OCI-LY1 (cell line): ENCODE results near the gene ST6GALNAC6.

Experiments
- H2AFZ ChIP-seq: fragments of 200-600 bp; sonication (generic), shearing (Covaris generic); 2 replicates; pipeline ENCODE4 v1.6.0; 2014; ENCODE audit warnings: antibody characterized with exemption, mild to moderate bottlenecking, low read length
- H3F3A ChIP-seq: fragments of 200-600 bp; sonication (generic), shearing (Covaris generic); 2 replicates; pipeline ENCODE4 v1.6.0; 2014; ENCODE audit warnings: mild to moderate bottlenecking, antibody characterized with exemption, low read length, moderate library complexity; ENCODE audit not compliant: insufficient read depth
- H3K27ac ChIP-seq: fragments of 200-600 bp; sonication (generic); 2 replicates; pipeline ENCODE4 v1.5.1; 2014; ENCODE audit warnings: low read length, mixed run types, mild to moderate bottlenecking, low read depth; ENCODE audit not compliant: poor library complexity, severe bottlenecking
- H3K27me3 ChIP-seq: fragments of 200-600 bp; sonication (generic); 2 replicates; pipeline ENCODE4 v1.6.0; 2014; ENCODE audit warnings: antibody characterized with exemption, mild to moderate bottlenecking, low read length, moderate library complexity; ENCODE audit not compliant: insufficient read depth
- H3K36me3 ChIP-seq: fragments of 200-600 bp; sonication (generic); 2 replicates; pipeline ENCODE4 v1.6.1; 2014; ENCODE audit warnings: mild to moderate bottlenecking, antibody characterized with exemption, low read length, moderate library complexity, mixed read lengths; ENCODE audit not compliant: insufficient read depth
- H3K4me1 ChIP-seq: fragments of 200-600 bp; sonication (generic); 2 replicates; pipeline ENCODE4 v1.5.1; 2014; ENCODE audit warnings: mild to moderate bottlenecking, low read length, moderate library complexity; ENCODE audit not compliant: insufficient read depth, severe bottlenecking
- H3K4me2 ChIP-seq: fragments of 200-600 bp; sonication (generic), shearing (Covaris generic); 2 replicates; pipeline ENCODE4 v1.6.1; 2014; ENCODE audit warnings: low read length
- H3K4me3 ChIP-seq: fragments of 200-600 bp; sonication (generic); 2 replicates; pipeline ENCODE4 v1.5.1; 2014; ENCODE audit warnings: low read length, low read depth, mild to moderate bottlenecking, mixed read lengths; ENCODE audit not compliant: poor library complexity, severe bottlenecking
- H3K79me2 ChIP-seq: fragments of 200-600 bp; shearing (Covaris generic); 2 replicates; pipeline ENCODE4 v1.6.1; 2016; ENCODE audit warnings: mixed run types, low read length, mixed read lengths; ENCODE audit not compliant: insufficient read depth
- H3K9ac ChIP-seq: fragments of 200-600 bp; sonication (generic), shearing (Covaris generic); 2 replicates; pipeline ENCODE4 v1.6.1; 2014; ENCODE audit warnings: mild to moderate bottlenecking, low read length, mixed read lengths
- H3K9me2 ChIP-seq: fragments of 200-600 bp; sonication (generic), shearing (Covaris generic); 2 replicates; pipeline ENCODE4 v1.6.1; 2014; ENCODE audit warnings: low read depth, mild to moderate bottlenecking, low read length, mixed read lengths
- H3K9me3 ChIP-seq: fragments of 200-600 bp; shearing (Covaris generic); 2 replicates; pipeline ENCODE4 v1.6.1; 2014; ENCODE audit warnings: low read length, mixed read lengths
- H4K20me1 ChIP-seq: fragments of 200-600 bp; sonication (generic), shearing (Covaris generic); 2 replicates; pipeline ENCODE4 v1.6.0; 2016; ENCODE audit warnings: mild to moderate bottlenecking, low read length; ENCODE audit not compliant: insufficient read depth
- EZH2 ChIP-seq: fragments of 200-600 bp; sonication (generic), shearing (Covaris generic); IDR thresholded peaks from 2 replicates; pipeline ENCODE4 v1.8.0; 2017; ENCODE audit warnings: borderline replicate concordance, mixed run types, mild to moderate bottlenecking, antibody characterized with exemption, low read length, moderate library complexity, mixed read lengths
- TF ChIP-seq, protein P1 (sequence below): fragments of 200-600 bp; sonication (generic), shearing (Covaris generic); IDR thresholded peaks from 2 replicates; pipeline ENCODE4 v1.5.1; 2017; ENCODE audit warnings: mild to moderate bottlenecking, antibody characterized with exemption, low read length, moderate library complexity, mixed read lengths

The ST6GALNAC6 gene

GRCh38 chr9:127844821-127845359 is 54.5 kb downstream of the ST6GALNAC6 start:
- Histone ChIP-seq H3K27me3 (peaks cover 21% of the 10 kb centered on the region; the same call in 1 of the 2 replicates), H4K20me1 (no peaks in the 10 kb centered on the region), H3K27ac (no peak overlapping the region), H3F3A (no peaks in the 10 kb centered on the region), H3K9ac (no peak overlapping the region), H3K4me2 (no peak overlapping the region), H3K36me3 (peaks cover 8% of the 10 kb centered on the region; the same call in 1 of the 2 replicates), H3K4me1 (no peaks in the 10 kb centered on the region), H3K4me3 (no peak overlapping the region), H3K9me2 (no peaks in the 10 kb centered on the region), H2AFZ (no peak overlapping the region), H3K79me2 (no peaks in the 10 kb centered on the region), H3K9me3 (peaks cover 8% of the 10 kb centered on the region)
- TF ChIP-seq, protein P1, sequence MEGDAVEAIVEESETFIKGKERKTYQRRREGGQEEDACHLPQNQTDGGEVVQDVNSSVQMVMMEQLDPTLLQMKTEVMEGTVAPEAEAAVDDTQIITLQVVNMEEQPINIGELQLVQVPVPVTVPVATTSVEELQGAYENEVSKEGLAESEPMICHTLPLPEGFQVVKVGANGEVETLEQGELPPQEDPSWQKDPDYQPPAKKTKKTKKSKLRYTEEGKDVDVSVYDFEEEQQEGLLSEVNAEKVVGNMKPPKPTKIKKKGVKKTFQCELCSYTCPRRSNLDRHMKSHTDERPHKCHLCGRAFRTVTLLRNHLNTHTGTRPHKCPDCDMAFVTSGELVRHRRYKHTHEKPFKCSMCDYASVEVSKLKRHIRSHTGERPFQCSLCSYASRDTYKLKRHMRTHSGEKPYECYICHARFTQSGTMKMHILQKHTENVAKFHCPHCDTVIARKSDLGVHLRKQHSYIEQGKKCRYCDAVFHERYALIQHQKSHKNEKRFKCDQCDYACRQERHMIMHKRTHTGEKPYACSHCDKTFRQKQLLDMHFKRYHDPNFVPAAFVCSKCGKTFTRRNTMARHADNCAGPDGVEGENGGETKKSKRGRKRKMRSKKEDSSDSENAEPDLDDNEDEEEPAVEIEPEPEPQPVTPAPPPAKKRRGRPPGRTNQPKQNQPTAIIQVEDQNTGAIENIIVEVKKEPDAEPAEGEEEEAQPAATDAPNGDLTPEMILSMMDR = no peak
- no peak for TF ChIP-seq EZH2

DNA sequence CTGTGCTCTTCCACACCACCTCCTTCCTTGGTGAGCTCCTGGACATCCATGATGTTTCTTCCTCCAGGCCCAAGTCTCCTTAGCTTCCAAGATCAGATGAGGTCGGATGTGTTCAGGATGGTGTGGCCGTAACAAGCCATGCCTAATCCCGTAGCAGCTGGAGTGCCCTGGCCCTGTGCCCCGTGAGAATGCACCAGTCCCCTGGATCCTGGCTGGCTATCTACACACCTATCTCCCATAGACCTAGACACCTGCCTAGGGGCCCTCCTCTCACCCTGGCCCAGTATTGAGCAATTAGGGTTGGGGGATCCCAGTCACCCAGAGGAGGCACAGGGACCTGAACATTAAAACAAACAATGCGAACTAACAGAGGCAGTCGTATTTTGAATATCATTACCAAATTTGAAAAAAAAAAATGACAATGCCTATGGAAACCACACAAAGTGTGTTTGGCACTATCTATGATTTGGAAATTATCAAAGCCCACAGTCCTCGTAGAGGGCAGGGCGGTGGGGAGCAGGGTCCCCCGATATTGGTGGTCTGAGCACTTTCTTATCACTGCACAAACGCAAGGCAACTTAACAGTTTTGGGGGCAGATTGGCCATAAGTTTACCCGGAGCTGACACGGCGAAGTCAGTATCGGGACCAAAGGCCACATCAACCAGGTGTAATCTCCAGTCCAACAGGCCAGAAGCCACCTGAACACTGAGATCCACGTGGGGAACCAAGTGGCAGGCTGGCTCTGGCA is 58.1 kb downstream of the ST6GALNAC6 start:
- Histone ChIP-seq H3K36me3 (no peaks in the 10 kb centered on the region), H3K4me2 (no peak overlapping the region), H3K27me3 (0 out of 2 replicates have a peak, but pooled peaks cover 9% of the 10 kb centered on the region), H3K4me1 (peaks cover 13% of the 10 kb centered on the region), H3K9ac (no peak overlapping the region), H3K9me3 (no peaks in the 10 kb centered on the region), H3K9me2 (no peaks in the 10 kb centered on the region), H4K20me1 (no peaks in the 10 kb centered on the region), H3F3A (no peaks in the 10 kb centered on the region), H3K27ac (no peak overlapping the region), H3K79me2 (no peaks in the 10 kb centered on the region), H2AFZ (no peak overlapping the region), H3K4me3 (no peak overlapping the region)
- TF ChIP-seq, protein P1 = no peak
- no peak for TF ChIP-seq EZH2

DNA sequence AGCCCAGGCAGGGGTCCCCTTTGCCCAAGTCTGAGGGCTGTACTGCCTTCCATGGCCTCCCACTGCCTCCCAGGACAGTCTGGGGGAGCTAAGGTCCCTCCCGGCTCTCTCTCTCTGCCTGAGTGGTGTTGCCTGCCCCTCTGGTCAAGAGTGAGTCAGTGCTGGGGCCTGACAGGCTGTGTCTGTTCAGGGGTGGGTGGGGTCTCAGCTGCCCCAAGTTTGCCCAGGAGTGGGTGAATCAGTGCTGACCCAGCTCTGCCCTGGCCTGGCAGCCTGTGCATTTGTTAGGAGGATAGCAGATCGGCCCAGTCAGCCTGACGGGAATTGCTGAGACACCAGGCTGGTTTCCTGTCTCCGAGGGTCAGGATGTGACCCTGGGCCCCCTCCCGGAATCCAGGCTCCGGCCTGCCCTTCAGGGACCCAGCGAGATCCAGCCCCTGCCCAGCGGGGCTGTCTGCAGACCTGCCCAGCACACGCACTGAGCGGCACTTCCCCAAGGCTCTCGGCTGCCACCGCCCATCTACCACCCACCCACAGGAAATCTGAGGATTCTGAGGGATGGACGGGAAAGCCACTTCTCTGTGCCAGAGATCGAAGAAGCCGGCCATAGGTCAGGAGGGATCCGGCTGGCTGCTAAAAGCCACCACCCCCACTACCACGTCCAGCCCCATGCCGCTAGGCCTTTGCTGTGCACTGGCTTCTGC is 60.9 kb downstream of the ST6GALNAC6 start:
- H3K9me3 ChIP-seq = no peaks in the 10 kb centered on the region
- peaks cover 8% of the 10 kb centered on the region; the same call in 1 of the 2 replicates for H3K27me3 ChIP-seq
- H3K9me2 ChIP-seq = no peaks in the 10 kb centered on the region
- H3K36me3 ChIP-seq = no peaks in the 10 kb centered on the region
- H3K4me1 ChIP-seq = peaks cover 13% of the 10 kb centered on the region
- H3K4me2 ChIP-seq = no peak overlapping the region
- no peak overlapping the region for H3K27ac ChIP-seq
- H2AFZ ChIP-seq = no peak overlapping the region
- H4K20me1 ChIP-seq = no peaks in the 10 kb centered on the region
- no peaks in the 10 kb centered on the region; the same call in 1 of the 2 replicates for H3F3A ChIP-seq
- H3K4me3 ChIP-seq = no peak overlapping the region
- no peaks in the 10 kb centered on the region for H3K79me2 ChIP-seq
- H3K9ac ChIP-seq = no peak overlapping the region
- TF ChIP-seq, protein P1 = no peak
- no peak for TF ChIP-seq EZH2
